IMR-90 (cell line): ENCODE data around the gene DNAJC11.

Experiments used
- BHLHE40 ChIP-seq: fragments of 150-350 bp; IDR thresholded peaks from 2 replicates; pipeline ENCODE4 v1.6.1; 2016; ENCODE audit warnings: mild to moderate bottlenecking, low read depth, low read length
- MAZ ChIP-seq: IDR thresholded peaks from 2 replicates; pipeline ENCODE4 v1.6.1; 2012; ENCODE audit warnings: low read depth, mild to moderate bottlenecking, low read length, improper control_type of control experiment, moderate library complexity, borderline replicate concordance
- MXI1 ChIP-seq: IDR thresholded peaks from 2 replicates; pipeline ENCODE4 v1.6.1; 2012; ENCODE audit warnings: low read depth, mild to moderate bottlenecking, low read length, moderate library complexity, borderline replicate concordance
- NFE2L2 ChIP-seq: fragments of 150-350 bp; IDR thresholded peaks from 2 replicates; pipeline ENCODE4 v1.6.1; 2016; ENCODE audit warnings: low read depth, mild to moderate bottlenecking, low read length
- POLR2A ChIP-seq: IDR thresholded peaks from 2 replicates; pipeline ENCODE4 v1.6.1; 2012; ENCODE audit warnings: mild to moderate bottlenecking, low read depth, low read length
- RAD21 ChIP-seq: IDR thresholded peaks from 2 replicates; pipeline ENCODE4 v1.6.1; 2012; ENCODE audit warnings: low read length, improper control_type of control experiment
- RCOR1 ChIP-seq: IDR thresholded peaks from 2 replicates; pipeline ENCODE4 v1.6.1; 2012; ENCODE audit warnings: mild to moderate bottlenecking, low read length, improper control_type of control experiment; ENCODE audit not compliant: insufficient replicate concordance
- RFX5 ChIP-seq: IDR thresholded peaks from 2 replicates; pipeline ENCODE4 v1.8.0; 2012; ENCODE audit warnings: low read depth, mild to moderate bottlenecking, low read length, moderate library complexity
- SMC3 ChIP-seq: fragments of 150-350 bp; IDR thresholded peaks from 2 replicates; pipeline ENCODE4 v1.6.1; 2016; ENCODE audit warnings: low read depth, mild to moderate bottlenecking, antibody characterized with exemption, low read length, moderate library complexity
- TF ChIP-seq, protein P1 (sequence below): conservative IDR thresholded peaks from 2 replicates; pipeline ENCODE4 v1.5.1; 2012; ENCODE audit warnings: mild to moderate bottlenecking, low read depth, low read length, improper control_type of control experiment
- TF ChIP-seq, protein P2 (sequence below): fragments of 150-350 bp; IDR thresholded peaks from 2 replicates; pipeline ENCODE4 v1.6.1; 2016; ENCODE audit warnings: low read depth, mild to moderate bottlenecking, low read length, moderate library complexity, borderline replicate concordance

DNA sequence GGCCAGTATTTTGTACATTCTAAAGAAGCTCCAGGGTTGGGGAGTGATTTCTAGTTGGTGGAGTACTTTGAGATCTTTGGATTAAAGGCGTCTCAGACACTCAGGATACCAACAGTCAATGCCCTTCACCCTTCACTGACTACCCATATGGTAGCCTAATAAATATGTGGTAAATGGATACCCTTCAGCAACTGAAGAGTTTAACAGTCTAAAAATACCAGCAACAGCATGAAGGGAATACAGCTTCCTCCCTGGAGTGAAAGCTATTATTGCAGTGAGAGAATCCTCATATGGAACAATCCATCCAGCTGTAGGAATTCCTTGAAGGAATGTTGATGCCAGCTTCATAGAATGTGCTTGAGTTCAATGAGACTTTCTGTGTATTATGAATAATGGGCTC is 26.8 kb downstream of the DNAJC11 start:
- TF ChIP-seq SMC3 (no peak), POLR2A (no peak), BHLHE40 (no peak), NFE2L2 (no peak), MAZ (no peak), RAD21 (no peak), MXI1 (no peak), RCOR1 (no peak), RFX5 (no peak)
- TF ChIP-seq, protein P1, sequence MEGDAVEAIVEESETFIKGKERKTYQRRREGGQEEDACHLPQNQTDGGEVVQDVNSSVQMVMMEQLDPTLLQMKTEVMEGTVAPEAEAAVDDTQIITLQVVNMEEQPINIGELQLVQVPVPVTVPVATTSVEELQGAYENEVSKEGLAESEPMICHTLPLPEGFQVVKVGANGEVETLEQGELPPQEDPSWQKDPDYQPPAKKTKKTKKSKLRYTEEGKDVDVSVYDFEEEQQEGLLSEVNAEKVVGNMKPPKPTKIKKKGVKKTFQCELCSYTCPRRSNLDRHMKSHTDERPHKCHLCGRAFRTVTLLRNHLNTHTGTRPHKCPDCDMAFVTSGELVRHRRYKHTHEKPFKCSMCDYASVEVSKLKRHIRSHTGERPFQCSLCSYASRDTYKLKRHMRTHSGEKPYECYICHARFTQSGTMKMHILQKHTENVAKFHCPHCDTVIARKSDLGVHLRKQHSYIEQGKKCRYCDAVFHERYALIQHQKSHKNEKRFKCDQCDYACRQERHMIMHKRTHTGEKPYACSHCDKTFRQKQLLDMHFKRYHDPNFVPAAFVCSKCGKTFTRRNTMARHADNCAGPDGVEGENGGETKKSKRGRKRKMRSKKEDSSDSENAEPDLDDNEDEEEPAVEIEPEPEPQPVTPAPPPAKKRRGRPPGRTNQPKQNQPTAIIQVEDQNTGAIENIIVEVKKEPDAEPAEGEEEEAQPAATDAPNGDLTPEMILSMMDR: no peak
- TF ChIP-seq, protein P2, sequence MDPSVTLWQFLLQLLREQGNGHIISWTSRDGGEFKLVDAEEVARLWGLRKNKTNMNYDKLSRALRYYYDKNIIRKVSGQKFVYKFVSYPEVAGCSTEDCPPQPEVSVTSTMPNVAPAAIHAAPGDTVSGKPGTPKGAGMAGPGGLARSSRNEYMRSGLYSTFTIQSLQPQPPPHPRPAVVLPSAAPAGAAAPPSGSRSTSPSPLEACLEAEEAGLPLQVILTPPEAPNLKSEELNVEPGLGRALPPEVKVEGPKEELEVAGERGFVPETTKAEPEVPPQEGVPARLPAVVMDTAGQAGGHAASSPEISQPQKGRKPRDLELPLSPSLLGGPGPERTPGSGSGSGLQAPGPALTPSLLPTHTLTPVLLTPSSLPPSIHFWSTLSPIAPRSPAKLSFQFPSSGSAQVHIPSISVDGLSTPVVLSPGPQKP: no peak
